ENCODE data around the gene TMEM116. TPM values are rescaled to one million over a fixed set of nuclear protein-coding genes. Genes with fewer than 3 reads are reported as not detected.
"Not testable (repeated sequence)": the region's sequence is repeated elsewhere in the genome, so short reads cannot be mapped to it uniquely, and the experiment has no call there.

TMEM116 gene
- total RNA-seq, 2 experiments from 2014 or later = 10.1 to 10.5 TPM

DNA sequence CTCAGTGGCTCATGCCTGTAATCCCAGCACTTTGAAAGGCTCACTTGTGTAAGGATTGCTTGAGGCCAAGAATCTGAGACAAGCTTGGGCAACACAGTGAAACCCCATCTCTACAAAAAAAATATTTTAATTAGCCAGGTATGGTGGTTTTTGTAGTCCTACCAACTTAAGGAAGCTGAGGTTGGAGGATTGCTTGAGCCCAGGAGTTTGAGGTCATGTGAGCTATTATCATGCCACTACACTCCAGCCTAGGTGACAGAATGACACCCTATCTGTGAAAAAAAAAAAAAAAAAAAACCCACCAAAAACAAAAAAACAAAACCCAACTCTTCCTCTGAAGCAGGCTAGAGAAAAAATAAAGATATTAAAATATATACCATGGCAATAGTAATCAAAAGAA lies 41.2 kb downstream of the TMEM116 start:
- H3K27me3 Mint-ChIP-seq = no peaks in the 10 kb centered on the region
- H3K4me3 Mint-ChIP-seq = no peak overlapping the region
- H3K4me1 Mint-ChIP-seq = peaks cover 15% of the 10 kb centered on the region
- peaks cover 4% of the 10 kb centered on the region for H3K36me3 Mint-ChIP-seq
- H3K27ac Mint-ChIP-seq = no peak overlapping the region
- DNase-seq = no peak
- H3K9me3 Mint-ChIP-seq = peaks cover 6% of the 10 kb centered on the region

DNA sequence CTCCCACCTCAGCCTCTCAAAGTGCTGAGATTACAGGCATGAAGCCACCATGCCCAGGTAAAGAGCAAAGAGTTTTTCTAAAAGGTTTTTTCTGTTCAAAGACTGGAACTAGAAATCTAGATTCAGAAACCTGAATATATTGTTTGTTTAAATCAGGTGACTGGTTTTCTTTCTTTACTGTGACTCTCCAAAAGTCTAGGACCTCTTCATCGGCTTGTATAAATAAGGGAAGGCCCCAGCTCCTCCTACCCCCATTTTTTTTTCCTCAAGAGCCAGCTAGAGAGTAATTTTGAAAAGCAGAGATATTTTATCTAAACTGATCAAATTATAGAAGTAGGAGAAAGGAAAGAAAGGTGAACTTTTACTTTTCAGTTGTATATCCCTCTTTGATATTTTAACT lies 48.0 kb downstream of the TMEM116 start:
- Mint-ChIP-seq H3K9me3 (peaks cover 21% of the 10 kb centered on the region), H3K4me1 (peaks cover 10% of the 10 kb centered on the region), H3K27me3 (no peaks in the 10 kb centered on the region), H3K27ac (no peak overlapping the region), H3K4me3 (no peak overlapping the region), H3K36me3 (peaks cover 30% of the 10 kb centered on the region)
- DNase-seq = no peak

DNA sequence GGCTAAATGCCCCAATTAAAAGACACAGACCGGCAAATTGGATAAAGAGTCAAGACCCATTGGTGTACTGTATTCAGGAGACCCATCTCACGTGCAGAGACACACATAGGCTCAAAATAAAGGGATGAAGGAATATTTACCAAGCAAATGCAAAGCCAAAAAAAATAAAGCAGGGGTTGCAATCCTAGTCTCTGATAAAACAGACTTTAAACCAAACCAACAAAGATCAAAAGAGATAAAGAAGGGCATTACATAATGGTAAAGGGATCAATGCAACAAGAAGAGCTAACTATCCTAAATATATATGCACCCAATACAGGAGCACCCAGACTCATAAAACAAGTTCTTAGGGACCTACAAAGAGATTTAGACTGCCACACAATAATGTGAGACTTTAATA lies 53.4 kb downstream of the TMEM116 start:
- not testable (repeated sequence) for H3K27me3 Mint-ChIP-seq, H3K27ac Mint-ChIP-seq, H3K4me1 Mint-ChIP-seq, DNase-seq, H3K4me3 Mint-ChIP-seq
- Mint-ChIP-seq H3K36me3 (peaks cover 54% of the 10 kb centered on the region), H3K9me3 (peaks cover 40% of the 10 kb centered on the region)

DNA sequence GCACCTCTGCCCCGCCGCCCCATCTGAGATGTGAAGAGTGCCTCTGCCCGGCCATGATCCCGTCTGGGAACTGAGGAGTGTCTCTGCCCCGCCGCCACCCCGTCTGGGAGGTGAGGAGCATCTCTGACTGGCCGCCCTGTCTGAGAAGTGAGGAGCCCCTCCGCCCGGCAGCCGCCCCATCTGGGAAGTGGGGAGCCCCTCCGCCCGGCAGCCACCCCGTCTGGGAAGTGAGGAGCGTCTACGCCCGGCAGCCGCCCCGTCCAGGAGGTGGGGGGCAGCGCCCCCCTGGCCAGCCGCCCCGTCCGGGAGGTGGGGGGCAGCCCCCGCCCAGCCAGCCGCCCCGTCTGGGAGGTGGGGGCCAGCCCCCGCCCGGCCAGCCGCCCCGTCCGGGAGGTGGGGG lies 55.7 kb downstream of the TMEM116 start:
- H3K4me1 Mint-ChIP-seq, H3K27me3 Mint-ChIP-seq, H3K4me3 Mint-ChIP-seq, DNase-seq, H3K27ac Mint-ChIP-seq: not testable (repeated sequence)
- Mint-ChIP-seq H3K36me3 (peaks cover 47% of the 10 kb centered on the region), H3K9me3 (peaks cover 37% of the 10 kb centered on the region)

DNA sequence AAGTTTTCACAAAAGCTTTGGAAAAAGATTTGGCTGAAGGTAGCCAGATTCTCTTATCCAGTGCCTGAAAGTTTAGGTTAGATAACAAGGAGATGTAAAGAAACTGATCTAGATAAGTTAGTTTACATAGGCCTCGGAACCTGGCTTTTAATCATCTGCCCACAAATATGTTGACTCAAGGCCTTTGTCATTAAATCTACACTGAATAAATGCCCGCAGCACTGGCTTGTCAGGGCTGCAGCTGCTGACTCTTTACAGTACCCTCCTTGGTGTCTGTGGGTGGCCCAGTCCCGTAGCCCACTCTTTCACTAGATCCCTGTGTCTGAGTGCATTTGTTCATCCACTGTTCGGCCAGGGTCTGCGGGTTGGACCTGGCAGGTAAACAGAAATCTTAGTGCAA lies 58.0 kb downstream of the TMEM116 start:
- Mint-ChIP-seq H3K4me3 (no peak overlapping the region), H3K27me3 (no peaks in the 10 kb centered on the region), H3K9me3 (peaks cover 20% of the 10 kb centered on the region), H3K4me1 (peaks cover 19% of the 10 kb centered on the region), H3K27ac (no peak overlapping the region), H3K36me3 (peaks cover 32% of the 10 kb centered on the region)
- no peak for DNase-seq

GRCh38 chr12:111953455-111953854 lies 59.5 kb downstream of the TMEM116 start:
- no peak for DNase-seq
- peaks cover 12% of the 10 kb centered on the region for H3K9me3 Mint-ChIP-seq
- H3K36me3 Mint-ChIP-seq = peaks cover 19% of the 10 kb centered on the region
- no peaks in the 10 kb centered on the region for H3K27me3 Mint-ChIP-seq
- no peak overlapping the region for H3K4me3 Mint-ChIP-seq
- no peak overlapping the region for H3K27ac Mint-ChIP-seq
- H3K4me1 Mint-ChIP-seq = peaks cover 11% of the 10 kb centered on the region

DNA sequence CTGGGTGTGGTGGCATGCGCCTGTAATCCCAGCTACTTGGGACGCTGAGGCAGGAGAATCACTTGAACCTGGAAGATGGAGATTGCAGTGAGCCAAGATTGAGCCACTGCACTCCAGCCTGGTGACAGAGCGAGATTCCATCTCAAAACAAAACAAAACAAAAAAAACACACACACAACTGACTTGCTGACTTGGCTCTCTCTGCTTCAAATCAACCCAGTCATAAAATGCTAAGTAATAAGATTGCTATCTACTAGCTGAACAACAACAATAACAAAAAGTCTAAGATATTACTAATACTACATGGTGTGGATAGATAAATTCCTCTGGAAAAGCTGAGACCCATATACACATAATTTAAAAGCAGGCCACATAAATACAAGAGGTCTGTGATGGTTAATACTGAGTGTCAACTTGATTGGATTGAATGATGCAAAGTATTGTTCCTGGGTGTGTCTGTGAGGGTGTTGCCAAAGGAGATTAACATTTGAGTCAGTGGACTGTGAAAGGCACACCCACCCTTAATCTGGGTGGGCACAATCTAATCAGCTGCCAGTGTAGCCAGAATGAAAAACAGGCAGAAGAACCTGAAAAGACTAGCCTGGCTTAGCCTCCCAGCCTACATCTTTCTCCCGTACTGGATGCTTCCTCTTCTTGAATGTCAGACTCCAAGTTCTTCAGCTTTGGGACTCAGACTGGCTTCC lies 60.7 kb downstream of the TMEM116 start:
- peaks cover 11% of the 10 kb centered on the region for H3K4me1 Mint-ChIP-seq
- DNase-seq, H3K27ac Mint-ChIP-seq, H3K27me3 Mint-ChIP-seq, H3K4me3 Mint-ChIP-seq: not testable (repeated sequence)
- peaks cover 18% of the 10 kb centered on the region for H3K36me3 Mint-ChIP-seq
- H3K9me3 Mint-ChIP-seq = peaks cover 12% of the 10 kb centered on the region

DNA sequence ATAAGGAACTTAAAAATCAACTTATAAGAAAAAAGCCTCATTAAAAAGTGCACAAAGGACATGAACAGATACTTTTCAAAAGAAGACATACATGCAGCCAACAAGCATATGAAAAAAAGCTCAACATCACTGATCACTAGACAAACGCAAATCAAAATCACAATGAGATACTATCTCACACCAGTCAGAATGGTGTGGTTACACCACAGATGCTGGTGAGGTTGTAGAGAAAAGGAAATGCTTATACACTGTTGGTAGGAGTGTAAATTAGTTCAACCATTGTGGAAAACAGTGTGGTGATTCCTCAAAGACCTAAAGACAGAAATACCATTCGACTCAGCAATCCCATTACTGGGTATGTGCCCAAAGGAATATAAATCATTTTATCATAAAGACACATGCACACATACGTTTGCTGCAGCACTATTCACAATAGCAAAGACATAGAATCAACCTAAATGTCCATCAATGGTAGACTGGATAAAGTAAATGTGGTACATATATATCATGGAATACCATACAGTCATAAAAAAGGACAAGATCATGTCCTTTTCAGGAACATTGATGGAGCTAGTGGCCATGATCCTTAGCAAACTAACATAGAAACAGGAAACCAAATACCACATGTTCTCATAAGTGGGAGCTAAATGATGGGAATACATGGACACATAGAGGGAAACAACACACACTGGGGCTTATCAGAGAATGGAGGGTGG lies 61.8 kb downstream of the TMEM116 start:
- peaks cover 10% of the 10 kb centered on the region for H3K9me3 Mint-ChIP-seq
- not testable (repeated sequence) for DNase-seq, H3K4me3 Mint-ChIP-seq, H3K27ac Mint-ChIP-seq, H3K27me3 Mint-ChIP-seq
- H3K36me3 Mint-ChIP-seq = peaks cover 15% of the 10 kb centered on the region
- H3K4me1 Mint-ChIP-seq = peaks cover 15% of the 10 kb centered on the region

GRCh38 chr12:111943929-111944328 lies 69.0 kb downstream of the TMEM116 start:
- no peak overlapping the region for H3K4me3 Mint-ChIP-seq
- no peak overlapping the region for H3K27ac Mint-ChIP-seq
- peaks cover 18% of the 10 kb centered on the region for H3K4me1 Mint-ChIP-seq
- no peaks in the 10 kb centered on the region for H3K36me3 Mint-ChIP-seq
- H3K9me3 Mint-ChIP-seq = no peaks in the 10 kb centered on the region
- H3K27me3 Mint-ChIP-seq = no peaks in the 10 kb centered on the region
- DNase-seq = no peak

DNA sequence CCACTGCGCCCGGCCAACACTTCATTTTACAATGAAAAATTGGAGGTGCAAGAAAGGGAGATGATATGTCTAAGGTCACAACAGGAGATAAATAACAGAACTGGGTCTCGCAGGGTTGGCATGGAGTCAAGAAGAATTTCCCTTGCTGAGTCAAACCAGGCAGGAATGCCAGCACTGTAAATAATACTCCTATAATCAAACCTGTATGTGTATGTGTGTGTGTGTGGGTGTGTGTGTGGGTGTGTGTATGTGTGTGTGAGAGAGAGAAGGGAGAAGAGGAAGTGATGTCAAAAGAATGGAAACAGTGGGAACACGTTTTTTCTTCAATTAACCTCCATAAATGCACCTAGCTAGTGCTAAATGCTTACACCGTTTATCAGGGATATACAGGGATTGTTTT lies 70.4 kb downstream of the TMEM116 start:
- DNase-seq = no peak
- H3K4me3 Mint-ChIP-seq = no peak overlapping the region
- H3K4me1 Mint-ChIP-seq = peaks cover 18% of the 10 kb centered on the region
- no peaks in the 10 kb centered on the region for H3K9me3 Mint-ChIP-seq
- H3K27me3 Mint-ChIP-seq = no peaks in the 10 kb centered on the region
- H3K36me3 Mint-ChIP-seq = no peaks in the 10 kb centered on the region
- no peak overlapping the region for H3K27ac Mint-ChIP-seq

DNA sequence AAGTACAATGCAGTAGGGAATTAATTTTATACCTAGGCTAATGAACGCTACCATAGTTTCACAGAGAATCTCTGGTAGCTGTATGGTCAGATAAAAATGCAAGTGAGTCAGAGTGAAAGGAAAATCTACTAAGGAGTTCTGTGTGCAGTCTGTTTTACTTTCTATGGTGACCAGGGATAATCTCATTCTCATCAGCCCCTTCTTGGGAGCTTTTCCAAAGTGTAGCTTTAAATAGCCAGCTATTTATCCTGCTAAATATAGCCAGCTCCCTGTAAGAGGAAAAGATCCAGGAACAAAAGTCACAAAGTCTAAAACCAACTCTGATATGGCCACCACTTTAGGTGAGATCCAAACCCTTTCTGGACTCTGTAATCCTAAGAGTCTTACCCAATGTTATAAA lies 75.5 kb downstream of the TMEM116 start:
- Mint-ChIP-seq H3K36me3 (no peaks in the 10 kb centered on the region), H3K4me3 (no peak overlapping the region), H3K27ac (no peak overlapping the region), H3K4me1 (peaks cover 5% of the 10 kb centered on the region), H3K27me3 (no peaks in the 10 kb centered on the region), H3K9me3 (no peaks in the 10 kb centered on the region)
- DNase-seq = no peak

DNA sequence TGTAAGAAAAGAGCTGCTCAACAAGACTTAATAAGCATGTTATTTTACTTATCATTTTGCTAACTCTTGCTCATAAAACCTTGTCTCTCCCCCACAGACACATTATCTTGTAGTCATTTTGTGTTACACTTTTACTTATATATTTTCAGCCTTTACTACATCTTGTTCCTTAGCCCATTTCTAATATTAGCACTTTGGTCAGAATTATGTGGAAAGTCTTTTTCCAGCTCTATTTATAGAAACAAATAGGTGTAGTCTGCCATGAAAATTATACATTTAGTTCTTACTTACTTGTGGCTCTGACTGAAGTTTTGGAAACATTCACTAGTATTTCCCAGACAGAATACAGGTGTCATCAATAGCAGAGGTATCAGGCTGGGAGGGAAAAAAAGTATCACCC lies 76.1 kb downstream of the TMEM116 start:
- Mint-ChIP-seq H3K27ac (no peak overlapping the region), H3K4me3 (no peak overlapping the region), H3K4me1 (peaks cover 4% of the 10 kb centered on the region), H3K27me3 (no peaks in the 10 kb centered on the region), H3K36me3 (no peaks in the 10 kb centered on the region), H3K9me3 (no peaks in the 10 kb centered on the region)
- DNase-seq = no peak

GRCh38 chr12:111932241-111932640 lies 80.7 kb downstream of the TMEM116 start:
- Mint-ChIP-seq H3K36me3 (no peaks in the 10 kb centered on the region), H3K27me3 (no peaks in the 10 kb centered on the region), H3K4me1 (peaks cover 1% of the 10 kb centered on the region), H3K27ac (no peak overlapping the region), H3K9me3 (no peaks in the 10 kb centered on the region), H3K4me3 (no peak overlapping the region)
- DNase-seq = no peak

DNA sequence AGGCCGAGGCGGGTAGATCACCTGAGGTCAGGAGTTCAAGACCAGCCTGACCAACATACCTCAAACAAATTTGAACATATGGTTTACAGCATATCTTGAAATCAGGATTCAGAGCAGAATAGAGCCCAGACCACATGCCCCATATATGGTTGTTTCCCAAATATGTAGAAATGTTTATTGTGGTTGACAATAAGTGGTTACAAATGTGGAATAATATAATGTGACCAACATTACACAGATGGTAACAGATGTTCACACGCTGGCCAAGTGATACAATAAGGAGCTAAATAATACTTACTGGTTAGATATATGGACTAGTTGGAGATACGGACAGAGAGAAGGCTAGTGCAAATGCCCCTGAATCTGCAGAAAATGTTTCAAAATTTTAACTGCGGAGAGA lies 85.6 kb downstream of the TMEM116 start:
- no peak for DNase-seq
- Mint-ChIP-seq H3K9me3 (no peaks in the 10 kb centered on the region), H3K27ac (no peak overlapping the region), H3K4me1 (no peaks in the 10 kb centered on the region), H3K4me3 (no peak overlapping the region), H3K36me3 (no peaks in the 10 kb centered on the region), H3K27me3 (no peaks in the 10 kb centered on the region)

DNA sequence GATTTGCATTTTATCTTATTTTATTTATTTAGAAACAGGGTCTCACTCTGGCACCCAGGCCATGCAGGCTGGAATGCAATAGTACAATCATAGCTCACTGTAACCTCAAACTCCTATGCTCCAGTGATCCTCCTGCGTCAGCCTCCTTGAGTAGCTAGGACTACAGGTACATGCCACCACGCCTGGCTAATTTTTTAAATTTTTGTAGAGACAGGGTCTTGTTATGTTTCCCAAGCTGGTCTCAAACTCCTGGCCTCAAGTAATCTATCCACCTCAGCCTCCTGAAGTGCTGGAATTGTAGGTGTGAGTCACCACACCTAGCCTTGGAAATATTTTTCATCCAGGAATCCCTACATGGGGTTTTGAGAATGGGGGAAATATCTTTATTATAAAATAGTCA lies 86.3 kb downstream of the TMEM116 start:
- no peak for DNase-seq
- no peaks in the 10 kb centered on the region for H3K27me3 Mint-ChIP-seq
- no peaks in the 10 kb centered on the region for H3K4me1 Mint-ChIP-seq
- H3K27ac Mint-ChIP-seq = no peak overlapping the region
- H3K9me3 Mint-ChIP-seq = no peaks in the 10 kb centered on the region
- H3K36me3 Mint-ChIP-seq = no peaks in the 10 kb centered on the region
- H3K4me3 Mint-ChIP-seq = no peak overlapping the region

DNA sequence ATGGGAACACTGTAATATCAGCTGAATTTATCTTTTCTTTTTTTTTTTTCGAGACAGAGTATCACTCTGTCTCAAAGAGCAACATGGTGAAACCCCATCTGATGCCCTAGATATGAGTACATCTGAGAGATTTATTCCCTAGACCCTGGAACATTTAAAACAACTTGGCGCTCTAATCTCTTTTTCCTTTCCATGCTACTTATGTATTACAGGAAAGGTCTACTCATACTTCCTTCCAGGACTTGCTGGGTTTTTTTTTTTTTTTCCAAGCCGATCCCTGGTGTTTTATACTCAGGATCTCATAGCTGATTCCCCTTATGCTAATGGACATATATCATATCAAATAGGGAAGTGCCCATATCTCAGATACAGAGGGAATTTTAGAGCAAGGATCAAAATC lies 87.8 kb downstream of the TMEM116 start:
- Mint-ChIP-seq H3K27me3 (no peaks in the 10 kb centered on the region), H3K4me1 (no peaks in the 10 kb centered on the region)

More for the DNA sequence above, 87.8 kb downstream of the TMEM116 start:
- Mint-ChIP-seq H3K4me3 (no peak overlapping the region), H3K9me3 (no peaks in the 10 kb centered on the region), H3K27ac (no peak overlapping the region), H3K36me3 (no peaks in the 10 kb centered on the region)
- DNase-seq = no peak
